ENCODE results near the gene ZDBF2. TPM values are rescaled to one million over a fixed set of nuclear protein-coding genes. Genes with fewer than 3 reads are reported as not detected.

Gene ZDBF2
- total RNA-seq, 1 experiment from 2014 or later = 31.8 TPM

GRCh38 chr2:206260188-206261012 lies 14.1 kb upstream of the ZDBF2 start:
- no peaks in the 10 kb centered on the region; a peak in 1 of 5 replicates for H3K9me3 Mint-ChIP-seq
- H3K27me3 ChIP-seq (ENCODE audit: insufficient read depth, low read length) = no peaks in the 10 kb centered on the region
- no peak overlapping the region for H4K91ac ChIP-seq (ENCODE audit: insufficient read length, low read depth, low read length)
- DNase-seq = no peak
- no peak overlapping the region for H3K18ac ChIP-seq (ENCODE audit: insufficient read length, low read depth, low read length)
- H3K23ac ChIP-seq (ENCODE audit: insufficient read length, low read depth, low read length) = no peak overlapping the region
- H3K79me2 ChIP-seq (ENCODE audit: insufficient read depth, low read length) = no peaks in the 10 kb centered on the region
- WGBS (ENCODE audit: extremely low coverage, insufficient read length, low lambda C conversion rate) = no CpG with 5 or more reads among the region's 7 CpGs
- H3K9me3 ChIP-seq (ENCODE audit: control insufficient read depth, low read depth, low read length) = no peaks in the 10 kb centered on the region
- no peaks in the 10 kb centered on the region for H3K79me1 ChIP-seq (ENCODE audit: insufficient read depth, low read depth, low read length, poor library complexity, severe bottlenecking)
- no peak overlapping the region for H2AK5ac ChIP-seq (ENCODE audit: insufficient read length, low read length)
- no peaks in the 10 kb centered on the region for H3K23me2 ChIP-seq (ENCODE audit: insufficient read length, low read depth, low read length, poor library complexity, severe bottlenecking)
- H3T11ph ChIP-seq (ENCODE audit: low read length) = no peak overlapping the region
- no peak overlapping the region for H3K14ac ChIP-seq (ENCODE audit: insufficient read depth, low read length)
- no peak overlapping the region for H2AFZ ChIP-seq (ENCODE audit: low read length)
- no peak overlapping the region for H3K4me3 Mint-ChIP-seq
- H3K4me1 ChIP-seq (ENCODE audit: insufficient read depth, low read length) = no peaks in the 10 kb centered on the region
- H2BK120ac ChIP-seq (ENCODE audit: low read depth, low read length, poor library complexity, severe bottlenecking) = no peak overlapping the region
- H3K4me2 ChIP-seq (ENCODE audit: insufficient read depth, insufficient read length, low read length) = no peak overlapping the region
- H3K9ac ChIP-seq (ENCODE audit: extremely low read depth, insufficient read length, low read length) = no peak overlapping the region
- H4K20me1 ChIP-seq (ENCODE audit: control insufficient read depth, insufficient read depth, insufficient read length) = no peaks in the 10 kb centered on the region
- peak; percentile 61 for TF ChIP-seq CTCF (conservative IDR thresholded peaks at IDR 0.05)
- no peak overlapping the region for H2BK12ac ChIP-seq (ENCODE audit: insufficient read length, low read depth, low read length)
- no peak overlapping the region for H3K4ac ChIP-seq (ENCODE audit: low read depth, low read length)
- no peak overlapping the region for H3K27ac ChIP-seq (ENCODE audit: insufficient read length, low read depth, low read length)
- no peaks in the 10 kb centered on the region for H3K36me3 Mint-ChIP-seq (ENCODE audit: insufficient read depth in 1 of 3, low read depth in 3 of 3)
- no peak overlapping the region for H3K27ac Mint-ChIP-seq
- no peak overlapping the region for H2BK20ac ChIP-seq (ENCODE audit: low read depth, low read length, poor library complexity, severe bottlenecking)
- H2BK5ac ChIP-seq (ENCODE audit: insufficient read length, low read length) = no peak overlapping the region
- H4K5ac ChIP-seq (ENCODE audit: insufficient read length, low read depth, low read length) = no peak overlapping the region
- H3K56ac ChIP-seq (ENCODE audit: insufficient read length, low read depth, low read length) = no peak overlapping the region
- H4K8ac ChIP-seq (replicated peaks; ENCODE audit: insufficient read length, low read depth, low read length) = no peak overlapping the region
- H3K27me3 Mint-ChIP-seq (ENCODE audit: low read depth) = peaks cover 16% of the 10 kb centered on the region
- H3K4me1 Mint-ChIP-seq = peaks cover 27 to 35% of the 10 kb centered on the region in 2 experiments
- no peak overlapping the region for H2BK15ac ChIP-seq (ENCODE audit: low read depth, low read length)

Data from H9 (cell line).